GM12801 (cell line): Measurements from ENCODE around the gene SP3.

Experiments
- CTCF ChIP-seq: IDR thresholded peaks from one replicate; pipeline ENCODE4 v1.5.1; 2011; ENCODE audit warnings: control low read depth; ENCODE audit not compliant: insufficient read length; ENCODE audit errors: extremely low read depth

Gene SP3

GRCh38 chr2:173993459-173993858, 28.3 kb upstream of the SP3 start:
- TF ChIP-seq CTCF = no peak

DNA sequence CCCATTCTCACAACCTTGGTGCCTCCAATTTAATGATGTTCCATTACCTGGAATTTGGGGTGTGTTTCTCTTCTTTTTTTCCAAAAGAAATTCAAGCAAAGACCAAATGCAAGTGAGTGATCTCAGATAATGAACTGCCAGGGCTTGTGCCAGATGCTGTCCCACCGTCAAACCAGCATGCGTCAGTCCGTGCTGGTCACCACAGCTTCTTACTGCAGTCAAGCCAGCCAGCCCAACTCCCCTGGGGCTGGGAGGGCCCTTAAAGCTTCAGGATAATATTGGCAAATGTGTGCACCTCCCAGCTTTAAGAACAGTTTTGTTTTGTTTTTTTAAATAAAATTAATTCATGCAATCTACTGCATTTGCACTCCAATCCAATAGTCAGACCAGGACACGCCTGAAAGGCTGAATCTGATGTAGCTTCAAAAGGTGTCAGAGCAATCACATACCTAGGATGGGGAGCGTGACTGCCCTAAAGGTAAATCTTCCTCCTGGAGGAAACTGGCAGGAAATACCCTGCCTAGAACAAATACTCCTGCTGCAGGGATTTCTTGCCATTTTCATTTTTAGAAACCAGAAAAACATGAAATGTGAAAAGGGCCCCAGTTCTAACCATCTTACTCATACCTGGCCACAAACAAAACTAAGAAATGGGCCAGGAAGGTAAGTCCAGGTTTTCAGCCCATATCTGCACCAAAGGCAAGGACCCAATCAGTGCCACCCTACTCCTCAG, 26.8 kb upstream of the SP3 start:
- no peak for TF ChIP-seq CTCF

DNA sequence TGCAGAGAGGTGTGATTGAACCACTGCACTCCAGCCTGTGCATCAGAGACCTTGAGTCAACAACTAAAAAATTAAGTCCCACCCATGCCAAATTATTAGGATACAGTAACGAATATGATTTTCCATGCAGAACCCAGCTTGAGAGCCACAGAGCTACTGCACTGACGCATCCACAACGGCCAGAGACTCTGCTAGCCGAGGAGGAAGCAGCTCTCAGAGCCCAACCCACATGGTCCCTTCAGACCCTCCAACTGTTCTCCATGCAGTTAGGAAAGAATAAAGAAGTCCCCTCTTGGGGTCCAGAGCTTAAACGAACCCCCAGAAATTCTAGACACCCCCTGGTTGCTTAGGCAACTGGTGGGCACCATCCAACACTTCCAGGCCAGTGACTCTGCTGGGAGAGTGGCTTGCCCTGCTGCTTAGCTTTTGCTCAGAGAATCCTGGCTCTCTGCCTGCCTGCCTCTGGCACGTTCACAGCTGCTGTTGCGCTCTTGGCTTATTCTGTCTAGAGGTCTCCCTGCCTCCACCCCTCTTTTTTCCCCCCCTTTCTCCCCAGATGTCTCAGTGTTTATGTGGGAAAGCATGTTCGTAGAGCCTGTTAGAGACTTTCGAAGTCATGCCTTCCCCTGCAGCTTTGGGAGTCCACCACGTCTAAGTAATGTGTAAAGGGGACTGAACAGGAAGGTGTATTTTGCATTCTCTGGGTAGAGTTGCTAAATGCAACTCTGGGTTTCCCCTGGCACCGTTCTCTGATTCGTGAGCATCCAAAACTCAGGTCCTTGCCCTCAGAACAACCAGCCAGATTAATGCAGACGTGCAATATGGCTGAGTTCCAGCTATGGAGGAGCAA, 26.0 kb upstream of the SP3 start:
- no peak for TF ChIP-seq CTCF

DNA sequence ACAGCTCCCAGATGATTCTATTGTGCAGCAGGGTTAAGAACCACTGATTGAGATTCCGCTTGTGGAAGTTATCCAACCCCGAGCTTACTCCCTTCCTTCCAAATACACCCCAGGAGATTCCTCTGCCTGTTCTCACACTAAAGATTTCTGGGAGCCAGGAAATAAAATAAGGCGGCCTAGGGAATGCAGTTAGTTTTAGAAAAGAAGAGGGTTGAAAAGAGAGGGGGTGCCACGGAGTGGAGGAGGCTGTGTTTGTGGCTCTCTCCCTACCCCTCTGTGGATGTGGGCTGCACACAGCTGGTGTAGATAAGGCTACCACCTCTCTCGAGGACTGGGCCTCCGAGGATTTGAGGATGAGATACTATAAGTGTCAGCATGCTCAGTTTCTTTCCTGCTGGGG, 25.1 kb upstream of the SP3 start:
- TF ChIP-seq CTCF = no peak

GRCh38 chr2:173989884-173990215, 24.7 kb upstream of the SP3 start:
- TF ChIP-seq CTCF = no peak

- no peak for TF ChIP-seq CTCF
Measured at GRCh38 chr2:173989160-173989883, 24.1 kb upstream of the SP3 start.

DNA sequence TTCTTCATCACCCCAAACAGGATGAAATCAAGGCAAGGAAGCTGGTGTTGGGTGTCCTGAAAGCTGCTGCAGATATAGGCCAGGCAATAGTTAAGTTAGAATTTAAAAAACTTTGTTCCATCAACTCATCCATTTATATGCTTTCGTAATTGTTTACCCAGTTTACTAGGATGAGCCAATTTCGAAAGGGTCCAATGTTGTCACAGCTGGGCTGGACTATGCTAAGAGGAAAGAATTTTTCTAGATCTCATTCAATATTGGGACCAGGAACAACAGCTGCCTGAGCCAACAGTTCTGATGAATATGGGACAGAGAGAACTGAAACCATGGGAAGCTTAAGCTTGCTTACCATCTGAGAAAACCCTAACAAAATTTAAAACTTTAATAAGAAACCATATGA, 21.6 kb upstream of the SP3 start:
- TF ChIP-seq CTCF = no peak
